ENCODE measurements around the gene SLC1A3.
"Not testable (repeated sequence)": the region's sequence is repeated elsewhere in the genome, so short reads cannot be mapped to it uniquely, and the experiment has no call there.

DNA sequence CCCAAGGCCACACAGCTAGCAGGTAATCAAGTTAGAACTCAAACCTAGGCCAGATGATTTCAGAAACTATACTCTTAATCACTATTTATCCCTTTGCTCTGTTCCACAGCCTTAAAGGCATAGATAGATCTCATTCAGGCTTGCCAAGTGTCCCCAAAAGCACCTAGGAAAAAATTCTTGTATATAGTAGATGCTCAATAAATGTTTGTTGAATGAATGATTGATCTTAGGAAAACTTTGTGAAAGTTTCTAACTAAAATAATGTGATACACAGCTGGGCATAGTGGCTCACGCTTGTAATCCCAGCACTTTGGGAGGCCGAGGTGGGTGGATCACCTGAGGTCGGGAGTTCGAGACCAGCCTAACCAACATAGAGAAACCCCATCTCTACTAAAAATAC is 16.7 kb upstream of the SLC1A3 start:
- TF ChIP-seq, protein P1, sequence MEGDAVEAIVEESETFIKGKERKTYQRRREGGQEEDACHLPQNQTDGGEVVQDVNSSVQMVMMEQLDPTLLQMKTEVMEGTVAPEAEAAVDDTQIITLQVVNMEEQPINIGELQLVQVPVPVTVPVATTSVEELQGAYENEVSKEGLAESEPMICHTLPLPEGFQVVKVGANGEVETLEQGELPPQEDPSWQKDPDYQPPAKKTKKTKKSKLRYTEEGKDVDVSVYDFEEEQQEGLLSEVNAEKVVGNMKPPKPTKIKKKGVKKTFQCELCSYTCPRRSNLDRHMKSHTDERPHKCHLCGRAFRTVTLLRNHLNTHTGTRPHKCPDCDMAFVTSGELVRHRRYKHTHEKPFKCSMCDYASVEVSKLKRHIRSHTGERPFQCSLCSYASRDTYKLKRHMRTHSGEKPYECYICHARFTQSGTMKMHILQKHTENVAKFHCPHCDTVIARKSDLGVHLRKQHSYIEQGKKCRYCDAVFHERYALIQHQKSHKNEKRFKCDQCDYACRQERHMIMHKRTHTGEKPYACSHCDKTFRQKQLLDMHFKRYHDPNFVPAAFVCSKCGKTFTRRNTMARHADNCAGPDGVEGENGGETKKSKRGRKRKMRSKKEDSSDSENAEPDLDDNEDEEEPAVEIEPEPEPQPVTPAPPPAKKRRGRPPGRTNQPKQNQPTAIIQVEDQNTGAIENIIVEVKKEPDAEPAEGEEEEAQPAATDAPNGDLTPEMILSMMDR (IDR thresholded peaks at IDR 0.05; ENCODE audit: low read depth, low read length), result not testable (repeated sequence)
- not testable (repeated sequence) for TF ChIP-seq POLR2A (IDR thresholded peaks at IDR 0.05; ENCODE audit: extremely low read depth, insufficient read length)

Data from NB4 (cell line).